NCI-H82 (cell line): ENCODE measurements around the gene ATM.
"Not testable (repeated sequence)": the region's sequence is repeated elsewhere in the genome, so short reads cannot be mapped to it uniquely, and the experiment has no call there.

Source experiments
- DNase-seq: peaks from one replicate; lab custom pipeline; 2025; lab: John Stamatoyannopoulos, UW

ATM gene

GRCh38 chr11:108373505-108373904 lies 150.6 kb downstream of the ATM start:
- not testable (repeated sequence) for DNase-seq

DNA sequence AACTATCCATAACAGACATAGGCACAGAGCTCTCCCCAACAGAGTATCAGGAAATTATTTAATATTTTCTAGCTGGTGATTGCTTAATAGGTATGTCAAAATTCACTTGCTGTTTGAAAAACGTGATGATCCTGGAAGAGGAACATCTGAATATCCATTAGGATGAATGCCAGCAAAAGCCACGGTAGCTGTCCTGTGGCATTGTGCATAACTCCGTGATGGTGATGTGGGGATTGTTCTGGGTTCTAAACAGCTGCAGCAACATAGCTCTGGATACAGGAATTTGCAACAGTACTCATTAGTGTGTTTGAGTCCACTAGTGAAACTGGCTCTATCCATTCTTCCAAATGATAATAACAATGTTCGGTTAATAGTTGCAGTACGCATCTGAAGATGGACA lies 165.7 kb downstream of the ATM start:
- no peak for DNase-seq

DNA sequence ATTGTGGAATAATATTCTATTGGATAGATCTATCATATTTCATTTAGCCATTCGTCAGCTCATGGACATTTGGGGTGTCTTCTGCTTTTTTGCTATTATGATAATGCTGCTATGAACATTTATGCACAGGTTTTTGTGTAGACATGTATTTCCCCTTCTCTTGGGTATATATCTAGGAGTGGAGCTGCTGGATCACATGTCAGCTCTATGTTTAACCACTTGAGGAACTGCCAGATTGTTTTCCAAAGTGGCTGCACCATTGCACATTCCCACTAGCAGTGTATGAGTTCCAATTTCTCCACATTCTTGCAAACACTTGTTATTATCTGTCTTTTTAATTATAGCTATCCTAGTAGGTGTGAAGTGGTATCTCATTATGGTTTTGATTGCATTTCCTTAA lies 169.5 kb downstream of the ATM start:
- no peak for DNase-seq

- no peak for DNase-seq
Observed at GRCh38 chr11:108393046-108393445, 170.2 kb downstream of the ATM start.

DNA sequence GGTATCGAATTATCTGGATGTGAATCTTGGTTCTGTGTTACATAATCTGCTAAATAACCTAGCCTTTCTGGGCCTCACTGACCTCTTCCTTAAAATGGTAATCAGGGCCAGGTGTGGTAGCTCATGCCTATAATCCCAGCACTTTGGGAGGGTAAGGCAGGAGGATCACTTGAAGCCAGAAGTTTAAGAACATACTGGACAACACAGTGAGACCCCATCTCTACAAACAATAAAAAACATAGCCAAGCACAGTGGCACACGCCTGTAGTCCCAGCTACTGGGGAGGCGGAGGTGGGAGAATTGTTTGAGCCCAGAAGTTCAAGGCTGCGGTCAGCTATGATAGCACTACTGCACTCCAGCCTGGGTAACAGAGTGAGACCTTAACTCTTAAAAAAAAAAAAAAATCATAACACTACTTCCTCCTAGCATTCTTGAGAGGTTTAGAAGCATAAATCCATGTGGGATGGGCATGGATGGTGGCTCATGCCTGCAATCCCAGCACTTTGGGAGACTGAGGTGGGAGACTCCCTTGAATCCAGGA lies 171.9 kb downstream of the ATM start:
- DNase-seq, result no peak

GRCh38 chr11:108396672-108397071 lies 173.8 kb downstream of the ATM start:
- not testable (repeated sequence) for DNase-seq

DNA sequence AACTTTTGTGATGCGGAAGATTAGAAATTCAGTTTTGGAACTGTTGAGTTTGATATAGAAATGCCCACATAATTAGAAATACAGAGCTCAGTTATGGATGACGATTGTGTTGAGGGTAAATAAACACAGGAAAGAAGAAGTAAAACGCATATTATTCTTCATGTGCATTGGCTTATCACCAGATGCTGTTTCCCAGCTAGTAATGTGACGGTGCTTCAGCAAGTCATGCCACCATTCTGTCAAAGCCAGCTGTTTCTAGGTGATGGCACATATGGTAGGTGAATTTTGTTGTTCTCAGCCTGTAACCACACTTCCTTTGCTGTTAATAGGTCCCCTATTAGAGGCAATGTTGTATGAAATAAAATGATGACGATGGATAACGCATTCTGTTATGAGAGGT lies 175.6 kb downstream of the ATM start:
- DNase-seq, result no peak

DNA sequence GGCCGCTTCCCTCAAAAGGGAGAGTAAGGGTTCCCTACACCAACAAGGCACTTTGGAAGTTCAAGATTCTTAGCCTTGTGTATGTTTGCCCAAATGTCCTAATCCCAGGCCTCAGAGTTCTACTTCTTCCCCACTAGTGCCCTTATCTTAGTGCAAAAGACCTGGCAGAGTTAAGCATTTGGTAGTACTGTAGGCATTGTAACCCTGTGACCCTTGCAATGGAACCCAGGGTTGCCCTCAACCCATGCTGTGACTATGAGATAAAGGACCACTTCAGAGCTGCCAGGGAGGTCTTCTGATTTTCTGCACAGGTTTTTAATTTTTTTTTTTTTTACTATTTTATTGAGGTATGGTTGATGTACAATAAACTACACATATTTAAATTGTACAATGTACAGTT lies 179.4 kb downstream of the ATM start:
- DNase-seq, result no peak

DNA sequence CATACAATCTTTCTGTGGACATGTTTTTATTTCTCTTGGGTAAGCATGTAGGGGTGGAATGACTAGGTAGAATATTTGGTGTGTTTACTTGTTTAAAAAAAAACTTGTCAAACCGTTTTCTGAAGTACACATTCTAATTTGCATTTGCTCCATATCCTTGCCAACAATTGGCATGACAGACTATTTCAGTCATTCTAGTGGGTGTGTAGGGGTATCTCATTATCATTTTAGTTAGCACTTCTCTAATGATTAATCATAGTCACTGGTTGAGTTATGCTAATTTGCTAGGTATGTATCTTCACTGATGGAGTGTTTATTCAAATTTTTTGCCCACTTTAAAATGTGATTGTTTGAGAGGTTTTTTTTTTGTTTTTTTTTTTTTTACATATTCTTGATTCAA lies 180.2 kb downstream of the ATM start:
- DNase-seq, result no peak

DNA sequence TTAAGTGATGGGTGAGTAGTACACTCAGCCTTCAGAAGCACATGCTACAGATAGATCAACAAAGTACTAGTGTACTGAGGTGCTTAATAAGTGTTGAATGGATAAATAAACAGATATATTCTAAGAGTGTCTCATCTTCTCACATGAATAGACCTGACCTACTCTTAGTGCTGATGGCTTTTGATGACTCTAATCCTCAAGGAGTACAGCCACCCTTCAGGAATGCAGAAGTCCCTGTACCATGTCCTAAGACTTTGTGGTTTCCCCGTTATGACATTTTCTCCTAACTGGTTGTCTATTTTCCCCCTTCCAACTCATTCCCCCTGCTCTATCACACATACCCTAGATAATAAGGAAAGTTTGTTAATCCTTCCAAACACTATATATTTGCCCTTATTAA lies 182.8 kb downstream of the ATM start:
- no peak for DNase-seq

- DNase-seq, result no peak
Observed at GRCh38 chr11:108414958-108415357, 192.1 kb downstream of the ATM start.

GRCh38 chr11:108417551-108417950 lies 194.7 kb downstream of the ATM start:
- peak; percentile 65 for DNase-seq
